Activated naive CD8-positive, alpha-beta T cell (primary cell): ENCODE data around the gene CGB2.
"Not testable (repeated sequence)": the region's sequence is repeated elsewhere in the genome, so short reads cannot be mapped to it uniquely, and the experiment has no call there.

Source experiments
- H3K27ac Mint-ChIP-seq: one replicate; pipeline ENCODE4 v1.8.0; 2021; ENCODE audit warnings: mixed read lengths
- H3K27me3 Mint-ChIP-seq: one replicate; pipeline ENCODE4 v1.8.0; 2021; ENCODE audit warnings: mixed read lengths
- H3K36me3 Mint-ChIP-seq: one replicate; pipeline ENCODE4 v1.8.0; 2021; ENCODE audit warnings: mixed read lengths
- H3K4me1 Mint-ChIP-seq: one replicate; pipeline ENCODE4 v1.8.0; 2021; ENCODE audit warnings: low read depth, mixed read lengths
- H3K4me3 Mint-ChIP-seq: one replicate; pipeline ENCODE4 v1.8.0; 2021; ENCODE audit warnings: mild to moderate bottlenecking, mixed read lengths
- H3K9me3 Mint-ChIP-seq: one replicate; pipeline ENCODE4 v1.8.0; 2021; ENCODE audit warnings: low read depth, mixed read lengths

Gene CGB2

DNA sequence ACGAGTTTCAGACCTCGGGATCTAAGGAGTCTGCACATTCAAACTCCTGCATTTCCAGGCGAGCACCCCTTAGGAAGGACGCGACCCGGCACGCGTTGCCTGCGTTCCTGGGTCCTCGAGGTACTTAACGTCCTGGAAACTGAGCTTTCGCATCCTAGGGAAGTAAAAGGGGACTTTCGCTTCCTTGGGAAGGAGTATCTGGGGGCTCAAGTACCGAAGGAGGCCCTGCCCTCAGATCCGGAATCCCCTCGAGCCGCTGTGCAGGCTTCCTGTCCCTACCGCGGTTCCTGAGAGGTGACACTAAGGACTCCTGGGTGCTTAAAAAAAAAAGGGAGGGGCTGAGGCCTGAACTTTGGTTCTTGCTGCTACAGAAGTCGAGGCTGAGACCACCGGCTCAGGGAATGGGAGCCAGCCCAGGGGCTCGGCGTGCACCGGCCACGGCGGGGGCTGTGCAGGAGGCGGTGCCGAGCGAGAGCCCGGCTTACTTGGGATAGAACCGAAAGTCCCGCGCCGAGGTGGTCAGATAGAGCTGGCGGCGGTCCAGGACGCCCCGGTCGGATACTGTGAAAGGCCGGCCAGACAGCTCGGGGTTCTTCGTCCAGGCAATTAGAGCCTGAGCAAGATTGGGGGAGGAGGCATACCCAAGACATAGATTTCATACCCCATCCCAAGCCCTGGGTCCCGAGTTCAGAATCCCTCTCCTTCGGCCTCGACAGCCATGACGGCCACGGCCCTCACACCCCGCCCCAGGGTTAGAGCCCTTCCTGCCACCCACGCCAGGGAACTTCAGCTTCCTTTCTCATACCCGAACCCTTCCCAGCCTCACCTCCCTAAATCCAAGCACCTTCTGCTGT is 13.1 kb upstream of the CGB2 start:
- peaks cover 13% of the 10 kb centered on the region for H3K4me1 Mint-ChIP-seq
- H3K27me3 Mint-ChIP-seq, H3K36me3 Mint-ChIP-seq, H3K9me3 Mint-ChIP-seq: not testable (repeated sequence)
- peak overlapping the region; percentile 58 for H3K27ac Mint-ChIP-seq
- peak overlapping the region; percentile 87 for H3K4me3 Mint-ChIP-seq

DNA sequence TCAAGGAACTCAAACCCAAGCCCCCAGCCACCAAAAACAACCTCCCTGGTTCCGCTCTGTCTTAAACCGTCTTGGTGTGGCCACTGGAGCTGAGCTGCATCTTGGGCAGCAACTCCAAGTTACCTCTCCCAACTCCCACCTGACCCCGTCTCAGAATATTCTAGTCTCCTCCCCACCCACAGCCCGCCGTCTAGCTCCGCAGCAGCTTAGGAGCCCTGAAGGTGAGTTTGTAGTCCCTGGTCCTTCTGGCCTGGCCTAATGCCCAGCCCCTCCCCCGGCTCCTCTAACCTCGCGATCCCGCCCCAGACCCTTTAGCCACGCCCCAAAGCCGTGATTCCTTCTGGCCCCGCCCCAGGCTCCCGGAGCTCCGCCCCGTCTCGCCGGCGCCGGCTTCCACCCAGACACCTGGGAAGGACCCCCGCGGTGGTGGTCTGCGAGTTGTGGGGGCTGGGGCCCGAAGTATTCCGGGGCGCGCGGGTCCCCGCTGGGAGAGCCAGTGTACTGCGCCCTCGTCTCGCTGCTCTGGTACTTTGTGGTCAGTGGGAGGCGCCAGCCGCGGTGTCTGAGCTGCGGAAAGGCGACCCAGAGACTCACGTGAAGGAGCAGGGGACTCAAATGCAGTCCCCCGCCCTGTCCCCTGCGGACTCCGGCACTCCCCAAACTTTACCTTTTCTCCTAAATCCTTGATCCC is 12.3 kb upstream of the CGB2 start:
- Mint-ChIP-seq H3K36me3 (peaks cover 2% of the 10 kb centered on the region), H3K27me3 (no peaks in the 10 kb centered on the region), H3K27ac (peak overlapping the region; percentile 58), H3K4me3 (peak overlapping the region; percentile 87), H3K4me1 (peaks cover 13% of the 10 kb centered on the region), H3K9me3 (no peaks in the 10 kb centered on the region)

DNA sequence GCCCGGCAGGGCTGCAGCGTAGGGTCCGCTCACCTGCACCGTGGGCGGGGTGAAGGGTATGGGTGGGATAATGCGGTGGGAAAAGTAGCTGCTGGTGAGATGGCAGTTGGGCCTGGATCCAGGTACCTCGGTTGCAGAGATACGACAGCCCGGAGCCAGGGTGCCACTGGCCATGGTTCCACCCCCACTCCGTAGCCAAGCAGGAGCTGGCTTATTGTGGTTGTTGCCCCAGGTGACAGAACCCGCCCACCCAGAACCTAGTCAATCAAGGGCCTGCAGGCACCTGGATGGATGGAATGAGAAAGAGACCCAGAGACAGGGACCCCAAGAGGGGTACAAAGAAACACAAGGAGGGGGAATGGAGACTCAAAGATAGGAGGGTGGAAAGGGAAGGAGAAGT is 11.3 kb upstream of the CGB2 start:
- H3K4me1 Mint-ChIP-seq: peaks cover 13% of the 10 kb centered on the region
- H3K4me3 Mint-ChIP-seq: no peak overlapping the region
- no peaks in the 10 kb centered on the region for H3K9me3 Mint-ChIP-seq
- no peaks in the 10 kb centered on the region for H3K27me3 Mint-ChIP-seq
- H3K36me3 Mint-ChIP-seq: peaks cover 2% of the 10 kb centered on the region
- H3K27ac Mint-ChIP-seq: no peak overlapping the region

DNA sequence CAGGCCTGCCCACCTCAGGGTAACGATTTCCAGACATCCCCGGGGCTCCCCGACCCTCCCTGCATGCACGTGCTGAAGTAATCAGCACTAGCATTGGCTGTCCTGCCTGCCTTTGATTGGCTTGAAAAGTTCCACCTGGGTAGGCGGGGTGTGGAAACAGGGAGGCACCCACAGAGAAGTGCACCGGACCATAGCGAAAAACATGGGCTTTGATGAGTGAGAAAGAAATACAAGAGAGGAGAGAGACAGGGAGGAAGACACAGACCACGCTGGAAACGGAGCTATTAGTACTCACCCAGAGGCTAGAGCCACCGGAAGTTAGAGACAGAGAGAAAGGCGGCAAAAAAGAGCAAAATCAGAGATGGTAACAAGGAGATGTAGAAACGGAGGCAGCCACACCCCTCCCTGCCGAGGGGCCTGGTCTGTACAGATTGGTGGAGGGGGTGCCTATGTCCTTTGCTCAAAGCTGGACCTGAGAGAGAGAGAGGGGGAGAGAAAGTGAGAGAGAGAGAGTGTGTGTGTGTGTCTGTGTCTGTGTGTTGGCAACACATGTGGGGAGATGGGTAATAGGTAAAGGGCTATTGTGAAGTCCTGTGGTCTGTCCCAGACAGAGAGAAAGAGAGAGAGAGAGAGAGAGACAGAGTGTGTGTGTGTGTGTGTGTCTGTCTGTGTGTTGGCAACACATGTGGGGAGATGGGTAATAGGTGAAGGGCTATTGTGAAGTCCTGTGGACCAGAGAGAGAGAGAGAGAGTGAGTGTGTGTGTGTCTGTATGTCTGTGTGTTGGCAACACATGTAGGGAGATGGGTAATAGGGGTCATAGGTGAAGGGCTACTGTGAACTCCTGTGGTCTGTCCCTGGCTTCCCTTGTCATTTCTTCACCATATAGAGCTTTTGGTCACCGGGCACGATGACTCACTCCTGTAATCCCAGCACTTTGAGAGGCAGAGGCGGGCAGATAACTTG is 10.5 kb upstream of the CGB2 start:
- no peaks in the 10 kb centered on the region for H3K27me3 Mint-ChIP-seq
- no peaks in the 10 kb centered on the region for H3K36me3 Mint-ChIP-seq
- H3K4me3 Mint-ChIP-seq: peak overlapping the region; percentile 24
- H3K9me3 Mint-ChIP-seq: no peaks in the 10 kb centered on the region
- H3K4me1 Mint-ChIP-seq: peaks cover 13% of the 10 kb centered on the region
- no peak overlapping the region for H3K27ac Mint-ChIP-seq

DNA sequence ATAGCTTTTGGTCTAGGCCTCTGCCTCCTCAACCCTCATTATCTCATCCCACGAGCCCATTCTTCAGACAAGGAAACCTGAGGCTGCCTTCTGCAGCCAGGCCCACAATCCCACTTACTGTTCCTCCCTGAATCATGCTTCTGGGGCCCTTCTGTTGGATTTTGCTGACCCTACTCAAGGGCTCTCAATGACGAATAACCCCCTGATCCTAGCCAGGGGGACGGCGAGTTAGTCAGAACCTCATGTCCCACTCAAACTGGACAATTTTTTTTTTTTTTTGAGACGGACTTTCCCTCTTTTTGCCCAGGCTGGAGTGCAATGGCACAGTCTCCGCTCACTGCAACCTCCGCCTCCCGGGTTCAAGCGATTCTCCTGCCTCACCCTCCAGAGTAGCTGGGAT is 9.6 kb upstream of the CGB2 start:
- no peaks in the 10 kb centered on the region for H3K27me3 Mint-ChIP-seq
- H3K36me3 Mint-ChIP-seq: no peaks in the 10 kb centered on the region
- H3K9me3 Mint-ChIP-seq: no peaks in the 10 kb centered on the region
- no peak overlapping the region for H3K4me3 Mint-ChIP-seq
- no peak overlapping the region for H3K27ac Mint-ChIP-seq
- peaks cover 13% of the 10 kb centered on the region for H3K4me1 Mint-ChIP-seq

DNA sequence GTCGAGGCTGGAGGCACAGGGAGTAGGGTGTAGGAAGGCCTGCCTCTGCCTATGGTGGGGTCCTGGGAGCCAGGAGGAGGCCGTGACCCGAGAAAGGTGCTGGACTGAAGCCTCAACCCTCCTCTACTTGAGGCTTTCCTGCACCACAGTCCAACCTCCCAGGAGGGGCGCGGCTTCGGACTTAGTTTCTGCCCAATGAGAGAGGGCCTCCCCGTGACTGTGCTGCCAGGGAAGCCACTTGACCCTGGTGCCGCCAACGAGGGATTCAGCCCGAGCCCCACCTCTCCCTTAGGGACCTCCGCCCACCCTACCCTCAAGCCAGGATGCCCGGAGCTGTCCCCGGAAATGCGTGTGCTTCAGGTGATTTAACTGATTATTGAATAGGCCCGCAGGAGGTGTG is 7.5 kb upstream of the CGB2 start, which contains the start of gene CGB3:
Gene CGB3, minus strand, starts transcription at position 101 of the 400 bp plus-strand sequence. CDS start 362 bp downstream, outside the sequence.
- not testable (repeated sequence) for H3K27ac Mint-ChIP-seq, H3K27me3 Mint-ChIP-seq, H3K9me3 Mint-ChIP-seq, H3K4me1 Mint-ChIP-seq, H3K36me3 Mint-ChIP-seq, H3K4me3 Mint-ChIP-seq

DNA sequence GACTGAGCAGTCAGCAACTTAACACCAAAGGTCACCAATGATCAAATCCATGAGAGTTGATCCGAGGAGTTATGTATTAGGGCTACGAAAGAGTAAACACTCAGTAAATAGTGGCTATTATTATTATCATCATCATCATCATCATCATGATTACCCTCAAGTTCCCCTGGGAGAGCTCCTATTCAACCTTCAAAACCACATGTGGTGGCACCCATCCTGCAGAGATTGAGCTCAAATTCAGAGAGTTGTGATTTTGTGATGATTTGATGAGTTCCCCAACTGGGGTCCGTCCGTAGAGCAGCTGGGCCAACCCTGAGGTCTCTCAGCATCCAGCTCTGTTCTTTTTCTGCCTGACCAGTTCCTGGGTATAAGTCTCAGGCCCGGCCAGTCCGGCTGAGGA is 6.6 kb upstream of the CGB2 start:
- H3K36me3 Mint-ChIP-seq, H3K4me1 Mint-ChIP-seq, H3K4me3 Mint-ChIP-seq, H3K9me3 Mint-ChIP-seq, H3K27ac Mint-ChIP-seq, H3K27me3 Mint-ChIP-seq: not testable (repeated sequence)

DNA sequence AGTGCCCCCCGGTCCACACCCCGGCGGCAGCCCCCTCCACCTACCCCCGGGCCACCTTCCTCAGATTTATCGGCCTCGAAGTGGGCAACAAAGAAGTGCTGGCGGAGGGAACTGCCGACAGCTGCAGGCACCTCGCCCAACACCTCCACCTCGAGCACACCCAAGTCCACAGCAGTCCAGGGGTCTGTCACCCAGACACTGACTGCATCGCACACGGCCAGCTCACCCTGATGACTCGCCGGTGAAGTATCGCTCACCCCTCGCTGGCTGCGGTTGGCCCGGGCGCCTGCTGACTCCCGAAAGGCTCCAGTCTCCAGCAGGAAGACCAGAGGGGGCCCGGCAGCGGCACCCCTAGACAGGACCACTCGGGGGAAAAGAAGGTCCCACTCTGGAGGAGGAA is 6.1 kb upstream of the CGB2 start:
- H3K27me3 Mint-ChIP-seq, H3K27ac Mint-ChIP-seq, H3K36me3 Mint-ChIP-seq, H3K4me3 Mint-ChIP-seq, H3K4me1 Mint-ChIP-seq, H3K9me3 Mint-ChIP-seq: not testable (repeated sequence)

DNA sequence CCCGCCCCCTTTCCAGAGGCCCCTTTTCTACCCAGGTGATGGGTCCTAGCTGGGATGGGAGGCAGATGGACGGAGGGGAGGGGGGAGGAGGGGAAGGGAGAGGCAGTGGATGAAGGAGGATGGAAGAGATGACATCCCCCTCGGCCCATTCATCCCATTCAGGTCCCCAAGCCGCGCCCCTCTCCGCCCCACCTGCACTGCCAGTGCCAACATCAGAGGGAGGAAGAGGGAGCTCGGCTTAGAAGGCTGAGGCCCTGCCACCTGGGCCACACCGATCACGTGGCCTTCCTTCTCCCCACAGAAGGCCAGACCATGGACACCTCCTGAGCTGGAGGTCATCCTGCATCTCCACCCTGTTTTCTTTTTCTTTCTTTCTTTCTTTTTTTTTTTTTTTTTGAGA is 3.0 kb upstream of the CGB2 start:
- not testable (repeated sequence) for H3K27me3 Mint-ChIP-seq, H3K27ac Mint-ChIP-seq, H3K4me3 Mint-ChIP-seq, H3K9me3 Mint-ChIP-seq, H3K36me3 Mint-ChIP-seq, H3K4me1 Mint-ChIP-seq

DNA sequence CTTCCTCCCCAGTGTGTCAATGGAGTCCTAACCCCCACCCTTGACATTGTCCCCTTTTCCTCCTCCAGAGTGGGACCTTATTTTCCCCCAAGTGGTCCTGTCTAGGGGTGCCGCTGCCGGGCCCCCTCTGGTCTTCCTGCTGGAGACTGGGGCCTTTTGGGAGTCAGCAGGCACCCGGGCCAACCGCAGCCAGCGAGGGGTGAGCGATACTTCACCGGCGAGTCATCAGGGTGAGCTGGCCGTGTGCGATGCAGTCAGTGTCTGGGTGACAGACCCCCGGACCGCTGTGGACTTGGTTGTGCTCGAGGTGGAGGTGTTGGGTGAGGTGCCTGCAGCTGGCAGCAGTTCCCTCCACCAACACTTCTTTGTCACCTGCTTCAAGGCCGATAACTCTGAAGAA is 1.9 kb upstream of the CGB2 start:
- not testable (repeated sequence) for H3K36me3 Mint-ChIP-seq, H3K4me1 Mint-ChIP-seq, H3K4me3 Mint-ChIP-seq, H3K9me3 Mint-ChIP-seq, H3K27me3 Mint-ChIP-seq, H3K27ac Mint-ChIP-seq

DNA sequence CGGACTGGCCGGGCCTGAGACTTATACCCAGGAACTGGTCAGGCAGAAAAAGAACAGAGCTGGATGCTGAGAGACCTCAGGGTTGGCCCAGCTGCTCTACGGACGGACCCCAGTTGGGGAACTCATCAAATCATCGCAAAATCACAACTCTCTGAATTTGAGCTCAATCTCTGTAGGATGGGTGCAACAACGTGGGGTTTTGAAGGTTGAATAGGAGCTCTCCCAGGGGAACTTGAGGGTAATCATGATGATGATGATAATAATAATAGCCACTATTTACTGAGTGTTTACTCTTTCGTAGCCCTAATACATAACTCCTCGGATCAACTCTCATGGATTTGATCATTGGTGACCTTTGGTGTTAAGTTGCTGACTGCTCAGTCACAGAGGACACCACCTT is 1.4 kb upstream of the CGB2 start:
- H3K9me3 Mint-ChIP-seq, H3K4me1 Mint-ChIP-seq, H3K27me3 Mint-ChIP-seq, H3K4me3 Mint-ChIP-seq, H3K27ac Mint-ChIP-seq, H3K36me3 Mint-ChIP-seq: not testable (repeated sequence)

DNA sequence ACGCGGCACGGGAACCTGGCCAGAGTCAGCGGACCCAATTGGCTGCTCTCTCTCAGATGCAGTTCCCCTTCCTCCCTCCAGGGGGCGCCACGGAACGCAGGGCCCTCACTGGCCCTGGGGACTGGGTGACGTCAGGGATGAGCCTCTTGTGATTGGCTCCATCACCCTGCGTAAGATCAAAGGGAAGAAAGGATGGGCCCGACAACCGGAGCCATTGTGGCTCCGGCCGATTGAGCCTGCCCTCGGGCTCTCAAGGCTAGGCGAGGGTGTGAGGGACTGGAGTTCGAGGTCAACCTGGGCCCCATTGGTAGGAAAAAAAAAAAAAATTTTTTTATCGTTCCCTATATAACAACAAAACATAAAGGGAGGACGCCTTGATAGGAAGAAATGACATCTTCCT is 5.1 kb downstream of the CGB2 start, which contains the start of gene CGB1:
Gene CGB1, minus strand, starts transcription at position 81 of the 400 bp plus-strand sequence. CDS start 184 bp downstream, outside the sequence.
- H3K4me3 Mint-ChIP-seq, H3K27me3 Mint-ChIP-seq, H3K4me1 Mint-ChIP-seq, H3K27ac Mint-ChIP-seq, H3K9me3 Mint-ChIP-seq, H3K36me3 Mint-ChIP-seq: not testable (repeated sequence)

DNA sequence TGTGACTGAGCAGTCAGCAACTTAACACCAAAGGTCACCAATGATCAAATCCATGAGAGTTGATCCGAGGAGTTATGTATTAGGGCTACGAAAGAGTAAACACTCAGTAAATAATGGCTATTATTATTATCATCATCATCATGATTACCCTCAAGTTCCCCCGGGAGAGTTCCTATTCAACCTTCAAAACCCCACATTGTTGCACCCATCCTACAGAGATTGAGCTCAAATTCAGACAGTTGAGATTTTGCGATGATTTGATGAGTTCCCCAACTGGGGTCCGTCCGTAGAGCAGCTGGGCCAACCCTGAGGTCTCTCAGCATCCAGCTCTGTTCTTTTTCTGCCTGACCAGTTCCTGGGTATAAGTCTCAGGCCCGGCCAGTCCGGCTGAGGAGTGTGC is 6.4 kb downstream of the CGB2 start:
- H3K27ac Mint-ChIP-seq, H3K4me3 Mint-ChIP-seq, H3K4me1 Mint-ChIP-seq, H3K9me3 Mint-ChIP-seq, H3K27me3 Mint-ChIP-seq, H3K36me3 Mint-ChIP-seq: not testable (repeated sequence)

DNA sequence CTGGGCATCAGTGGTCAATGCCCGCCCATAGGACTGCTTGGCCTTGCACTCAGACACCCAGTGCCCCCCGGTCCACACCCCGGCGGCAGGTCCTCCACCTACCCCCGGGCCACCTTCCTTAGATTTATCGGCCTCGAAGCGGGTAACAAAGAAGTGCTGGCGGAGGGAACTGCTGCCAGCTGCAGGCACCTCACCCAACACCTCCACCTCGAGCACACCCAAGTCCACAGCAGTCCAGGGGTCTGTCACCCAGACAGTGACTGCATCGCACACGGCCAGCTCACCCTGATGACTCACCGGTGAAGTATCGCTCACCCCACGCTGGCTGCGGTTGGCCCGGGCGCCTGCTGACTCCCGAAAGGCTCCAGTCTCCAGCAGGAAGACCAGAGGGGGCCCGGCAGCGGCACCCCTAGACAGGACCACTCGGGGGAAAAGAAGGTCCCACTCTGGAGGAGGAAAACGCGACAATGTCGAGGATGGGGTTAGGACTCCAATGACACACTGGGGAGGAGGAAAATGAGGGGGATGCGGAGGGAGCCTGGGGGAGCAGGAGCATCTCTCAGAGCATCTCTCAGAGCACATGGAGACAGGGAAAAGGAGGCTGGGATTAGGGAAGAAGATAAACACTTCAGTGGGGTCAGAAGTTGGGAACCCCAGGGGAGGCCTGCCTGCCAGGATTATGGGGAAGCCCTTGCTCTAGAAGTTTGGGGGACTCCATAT is 7.0 kb downstream of the CGB2 start:
- H3K27ac Mint-ChIP-seq, H3K4me3 Mint-ChIP-seq, H3K4me1 Mint-ChIP-seq, H3K9me3 Mint-ChIP-seq, H3K36me3 Mint-ChIP-seq, H3K27me3 Mint-ChIP-seq: not testable (repeated sequence)
